COR-L47 (cell line): ENCODE data around the gene ALPK3.

Experiments
- DNase-seq: peaks from one replicate; lab custom pipeline; 2025; lab: John Stamatoyannopoulos, UW

ALPK3 gene

GRCh38 chr15:84893607-84894006 lies 76.5 kb downstream of the ALPK3 start:
- no peak for DNase-seq

GRCh38 chr15:84894736-84895425 lies 77.7 kb downstream of the ALPK3 start:
- no peak for DNase-seq

- no peak for DNase-seq
Measured at GRCh38 chr15:84898761-84899160, 81.6 kb downstream of the ALPK3 start.

DNA sequence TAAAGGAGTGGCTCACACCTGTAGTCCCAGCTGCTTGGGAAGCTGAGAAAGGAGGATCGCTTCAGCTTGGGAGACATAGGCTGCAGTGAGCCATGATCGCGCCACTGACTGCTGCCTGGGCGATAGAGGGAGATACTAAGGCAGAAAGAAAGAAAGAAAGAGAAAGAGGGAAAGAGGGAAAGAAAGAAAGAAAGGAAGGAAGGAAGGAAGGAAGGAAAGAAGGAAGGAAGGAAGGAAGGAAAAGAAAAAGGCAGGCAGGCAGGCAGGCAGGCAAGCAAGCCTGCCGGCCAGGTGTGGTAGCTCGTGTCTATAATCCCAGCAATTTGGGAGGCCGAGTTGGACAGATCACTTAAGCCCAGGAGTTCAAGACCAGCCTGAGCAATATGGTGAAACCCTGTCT lies 82.6 kb downstream of the ALPK3 start:
- DNase-seq = no peak

GRCh38 chr15:84901540-84901939 lies 84.4 kb downstream of the ALPK3 start:
- DNase-seq = no peak

DNA sequence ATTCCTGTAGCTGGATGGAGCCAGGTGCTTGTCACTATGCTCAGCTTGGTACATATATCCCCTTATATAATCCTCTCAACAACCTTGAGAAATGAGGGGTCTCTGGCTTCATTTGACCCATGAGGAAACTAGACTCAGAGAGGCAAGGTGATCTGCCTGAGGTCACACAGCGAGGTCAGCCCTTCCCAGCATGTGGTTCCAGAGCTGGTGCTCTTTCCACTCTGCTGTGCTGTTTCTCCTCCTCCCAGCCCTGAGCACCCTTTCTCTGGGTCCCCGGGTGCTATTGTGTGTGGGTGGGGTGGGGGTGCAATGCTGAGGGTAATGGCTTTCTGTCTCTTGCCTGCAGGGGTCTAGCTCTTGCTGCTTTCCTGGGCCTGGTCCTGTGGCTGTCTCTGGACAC lies 86.6 kb downstream of the ALPK3 start:
- DNase-seq = no peak

DNA sequence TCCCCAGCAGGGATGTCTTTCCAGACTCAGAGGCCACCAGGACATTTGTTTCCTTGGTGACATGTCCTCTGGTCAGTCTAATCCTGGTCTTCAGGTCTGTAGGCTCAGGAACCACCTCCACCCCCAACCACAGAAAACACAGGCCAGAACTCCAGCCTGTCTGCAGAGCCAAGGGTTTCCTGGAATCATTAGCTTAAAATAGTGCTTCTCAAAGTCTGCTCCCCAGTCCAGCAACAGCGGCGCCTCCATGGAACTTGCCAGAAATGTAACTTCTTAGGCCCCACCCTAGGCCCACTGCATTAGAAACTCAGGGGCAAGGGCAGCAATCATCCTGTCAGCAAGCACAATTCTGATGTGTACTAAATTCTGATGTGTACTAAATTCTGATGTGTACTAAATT lies 87.3 kb downstream of the ALPK3 start:
- no peak for DNase-seq

- no peak for DNase-seq
Measured at GRCh38 chr15:84905016-84905916, 88.1 kb downstream of the ALPK3 start.

DNA sequence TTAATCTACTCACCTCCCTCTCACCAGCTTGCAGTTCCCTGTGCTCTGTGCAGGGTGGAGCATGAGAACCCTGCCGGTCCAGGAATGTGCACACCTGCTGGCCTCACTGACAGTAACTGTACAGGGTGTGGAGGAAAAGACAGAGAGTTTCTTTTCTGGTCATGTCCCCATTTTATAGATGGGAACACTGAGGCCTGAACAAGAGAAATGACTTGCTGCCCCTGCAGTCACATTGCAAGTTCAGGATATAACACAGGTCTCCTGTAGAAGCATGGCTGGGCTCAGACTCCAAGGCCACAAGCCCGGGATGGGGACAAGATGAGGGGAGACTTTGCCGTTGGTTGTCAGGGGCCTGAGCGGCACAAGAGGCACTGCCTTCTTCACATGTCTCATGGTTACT lies 90.6 kb downstream of the ALPK3 start:
- no peak for DNase-seq

- no peak for DNase-seq
Measured at GRCh38 chr15:84908564-84908963, 91.4 kb downstream of the ALPK3 start.

- no peak for DNase-seq
Measured at GRCh38 chr15:84909029-84909428, 91.9 kb downstream of the ALPK3 start.

DNA sequence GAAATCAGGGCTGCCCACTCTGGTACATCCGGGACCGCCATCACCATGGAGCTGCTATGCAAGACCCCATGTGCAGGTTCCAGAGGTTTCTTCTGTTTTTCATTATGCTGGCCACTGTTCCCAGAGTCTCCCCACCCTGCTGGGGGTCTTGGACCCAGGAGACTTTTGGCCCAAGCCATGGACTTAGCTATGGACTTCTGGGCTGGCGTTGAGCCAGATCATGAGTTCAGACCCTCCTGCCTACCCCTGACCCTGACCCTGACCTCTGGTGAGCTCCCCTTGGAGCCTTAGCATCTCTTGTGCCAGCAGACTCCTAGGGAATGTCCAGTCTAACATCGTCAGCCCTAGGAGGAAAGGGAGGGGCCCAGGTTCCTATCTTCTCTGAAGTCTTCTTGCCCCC lies 92.6 kb downstream of the ALPK3 start:
- DNase-seq = no peak

DNA sequence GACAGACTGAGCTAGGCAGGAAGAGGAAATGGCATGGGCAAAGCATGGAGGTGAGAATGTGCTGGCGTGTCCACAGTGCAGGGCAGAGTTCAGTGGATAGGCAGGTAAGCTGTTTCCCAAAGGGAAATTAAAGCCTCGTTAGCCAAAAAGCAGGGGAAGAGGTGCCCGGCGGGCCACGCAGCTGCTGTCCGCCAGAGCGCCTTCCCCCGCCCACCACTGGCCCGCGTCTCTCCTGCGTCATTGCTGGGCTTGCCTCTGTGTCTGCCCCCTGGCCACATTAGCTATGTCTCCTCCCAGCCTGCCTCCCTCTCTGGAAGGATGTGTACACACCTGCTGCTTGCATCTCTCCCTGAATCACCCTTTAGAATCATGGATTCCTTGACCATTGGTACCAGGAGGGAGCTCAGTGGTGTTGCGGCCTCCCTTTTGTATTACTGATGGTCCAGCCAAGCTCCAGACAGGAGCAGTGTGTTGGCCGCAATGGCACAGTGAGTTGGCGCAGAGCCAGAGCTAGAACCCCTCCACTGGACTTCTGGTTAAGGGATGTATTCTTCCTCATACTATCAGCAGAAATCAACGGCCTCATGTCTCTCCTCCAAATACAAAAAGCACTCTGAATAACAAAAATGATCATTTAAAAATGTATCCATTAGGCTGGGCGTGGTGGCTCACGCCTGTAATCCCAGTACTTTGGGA lies 93.9 kb downstream of the ALPK3 start:
- DNase-seq = no peak

- DNase-seq = no peak
Measured at GRCh38 chr15:84911879-84912660, 94.9 kb downstream of the ALPK3 start.

- DNase-seq = no peak
Measured at GRCh38 chr15:84913360-84913723, 96.2 kb downstream of the ALPK3 start.

DNA sequence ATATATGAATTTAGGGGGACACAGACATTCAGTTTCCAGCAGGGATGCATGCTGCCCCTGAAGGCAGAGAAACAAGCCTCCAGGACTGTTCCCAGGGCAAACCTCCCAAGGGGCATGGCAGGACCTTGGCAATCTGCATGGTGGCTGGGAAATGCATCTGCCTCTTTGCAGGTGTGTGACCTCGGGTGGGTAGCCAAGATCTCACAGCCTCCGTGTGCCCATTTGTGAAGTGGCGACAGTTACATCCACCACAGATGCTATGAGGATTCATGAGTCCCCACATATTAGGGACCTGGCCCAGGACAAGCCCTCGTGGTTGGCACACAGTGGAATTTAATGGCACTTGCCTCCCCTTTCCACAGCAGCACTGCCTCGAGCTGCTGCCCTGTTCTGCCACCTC lies 97.2 kb downstream of the ALPK3 start:
- no peak for DNase-seq

DNA sequence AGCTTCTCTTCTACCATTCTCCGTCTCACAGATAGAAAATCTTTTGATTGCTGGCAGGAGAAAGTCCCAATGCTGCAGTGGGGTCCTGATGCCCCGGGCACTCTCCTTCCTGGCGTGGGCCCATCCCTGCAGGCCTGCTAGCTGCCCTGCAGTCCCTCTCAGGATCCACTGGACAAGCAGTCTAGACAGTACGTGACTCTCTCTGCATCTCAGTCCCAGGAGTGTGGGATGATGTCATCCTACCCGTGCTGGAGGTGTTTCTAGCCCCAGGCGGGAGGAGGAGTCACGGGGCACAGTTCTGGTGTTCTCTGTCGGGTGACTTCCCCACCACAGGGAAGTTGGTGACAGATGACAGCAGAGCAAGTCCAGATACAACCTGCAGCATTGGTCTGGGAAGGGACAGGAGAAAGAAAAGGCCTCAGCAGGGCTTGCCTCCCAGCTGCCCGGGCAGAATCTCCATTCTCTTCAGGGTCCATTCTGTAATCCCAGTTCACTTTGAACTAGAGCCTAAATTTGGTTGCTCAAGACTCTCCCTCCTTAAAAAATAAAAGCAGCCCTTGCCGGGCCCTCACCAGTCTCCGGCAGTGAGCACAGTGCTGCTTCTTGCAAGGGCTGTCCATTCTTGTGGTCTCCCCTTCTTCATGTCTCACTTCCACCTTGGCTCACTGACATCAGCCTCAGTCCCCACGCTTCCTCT lies 97.9 kb downstream of the ALPK3 start:
- no peak for DNase-seq

DNA sequence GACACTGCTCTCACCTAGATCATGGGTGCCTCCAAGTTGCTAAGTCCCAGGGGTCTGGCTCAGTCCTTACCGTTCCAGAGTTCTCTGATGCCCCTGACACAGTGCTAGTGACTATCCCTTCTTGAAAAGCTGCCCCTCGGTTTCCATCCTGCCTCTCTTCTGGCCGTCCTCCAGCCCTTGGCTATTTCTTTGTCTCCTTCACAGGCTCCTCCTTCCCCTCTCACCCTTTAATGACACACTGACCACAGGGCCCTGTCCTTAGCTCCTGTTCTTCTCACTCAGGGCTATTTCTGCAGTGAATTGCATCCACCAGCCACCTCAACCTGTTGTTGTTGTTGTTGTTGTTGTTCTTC lies 98.4 kb downstream of the ALPK3 start:
- no peak for DNase-seq

- DNase-seq = no peak
Measured at GRCh38 chr15:84917452-84917851, 100.3 kb downstream of the ALPK3 start.

DNA sequence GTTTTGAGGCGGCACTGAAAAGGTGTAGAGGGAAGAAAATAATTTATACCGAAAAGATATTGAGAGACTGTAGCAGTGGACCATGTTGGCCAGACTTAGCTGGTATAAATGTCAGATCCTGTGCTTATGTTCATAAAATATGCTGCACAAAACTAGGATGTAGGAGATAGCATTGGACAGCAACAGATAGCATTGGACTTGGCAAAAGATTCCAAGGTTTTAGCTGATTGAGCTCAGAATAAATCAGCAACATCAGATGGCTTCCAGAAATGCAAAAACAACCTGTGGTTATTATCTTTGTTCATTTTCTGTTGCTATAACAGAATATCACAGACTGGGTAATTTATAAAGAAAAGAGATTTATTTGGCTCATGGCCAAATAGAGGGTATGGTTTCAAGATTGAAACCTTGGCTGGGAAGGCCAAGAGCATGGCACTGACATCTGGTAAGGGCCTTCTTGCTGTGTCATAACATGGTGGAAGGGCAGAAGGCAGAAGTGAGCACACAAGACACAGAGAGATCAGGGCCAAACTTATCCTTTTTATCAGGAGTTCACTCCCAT lies 102.0 kb downstream of the ALPK3 start:
- DNase-seq = no peak

DNA sequence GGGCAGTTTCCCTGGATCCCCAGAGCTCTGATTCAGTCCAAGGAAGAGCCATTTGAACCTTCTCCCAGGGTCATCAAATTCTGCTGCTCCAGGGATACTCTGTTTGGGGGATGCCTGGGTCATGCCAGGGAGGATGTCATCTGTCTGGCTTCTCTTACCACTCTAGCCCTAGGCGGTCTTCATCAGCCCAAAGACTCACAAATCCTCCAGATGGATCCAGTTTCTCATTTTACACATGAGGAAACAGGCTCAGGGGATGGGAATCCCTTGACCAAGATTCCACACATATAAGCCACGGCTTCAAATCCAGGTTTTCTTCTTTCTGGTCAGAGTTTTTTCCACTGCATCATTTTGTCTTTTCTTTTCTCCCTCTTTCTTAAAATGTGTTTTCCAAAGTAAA lies 104.0 kb downstream of the ALPK3 start:
- DNase-seq = no peak
